ENCODE results near the gene MFSD12.
A peak's percentile ranks its signal among the peaks of the same experiment; 100 is the strongest.

Gene MFSD12

GRCh38 chr19:3580156-3580934 is 23.0 kb upstream of the MFSD12 start:
- H3K27ac ChIP-seq = peak overlapping the region; percentile 73
- no peaks in the 10 kb centered on the region for H3K27me3 ChIP-seq (replicated peaks)
- TF ChIP-seq, protein P1, sequence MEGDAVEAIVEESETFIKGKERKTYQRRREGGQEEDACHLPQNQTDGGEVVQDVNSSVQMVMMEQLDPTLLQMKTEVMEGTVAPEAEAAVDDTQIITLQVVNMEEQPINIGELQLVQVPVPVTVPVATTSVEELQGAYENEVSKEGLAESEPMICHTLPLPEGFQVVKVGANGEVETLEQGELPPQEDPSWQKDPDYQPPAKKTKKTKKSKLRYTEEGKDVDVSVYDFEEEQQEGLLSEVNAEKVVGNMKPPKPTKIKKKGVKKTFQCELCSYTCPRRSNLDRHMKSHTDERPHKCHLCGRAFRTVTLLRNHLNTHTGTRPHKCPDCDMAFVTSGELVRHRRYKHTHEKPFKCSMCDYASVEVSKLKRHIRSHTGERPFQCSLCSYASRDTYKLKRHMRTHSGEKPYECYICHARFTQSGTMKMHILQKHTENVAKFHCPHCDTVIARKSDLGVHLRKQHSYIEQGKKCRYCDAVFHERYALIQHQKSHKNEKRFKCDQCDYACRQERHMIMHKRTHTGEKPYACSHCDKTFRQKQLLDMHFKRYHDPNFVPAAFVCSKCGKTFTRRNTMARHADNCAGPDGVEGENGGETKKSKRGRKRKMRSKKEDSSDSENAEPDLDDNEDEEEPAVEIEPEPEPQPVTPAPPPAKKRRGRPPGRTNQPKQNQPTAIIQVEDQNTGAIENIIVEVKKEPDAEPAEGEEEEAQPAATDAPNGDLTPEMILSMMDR (IDR thresholded peaks at IDR 0.05; ENCODE audit: low read depth, low read length, missing control alignments) = no peak
- no peak overlapping the region for H3K4me3 ChIP-seq (ENCODE audit: low read depth, low read length)
- peaks cover 9% of the 10 kb centered on the region for H3K36me3 ChIP-seq (replicated peaks)
- peak; percentile 94 for DNase-seq
- in situ Hi-C loops (cut with HindIII; ENCODE audit: low pct_ligation_motif_present, low sequenced_read_pairs) = no loop called here

GRCh38 chr19:3578390-3578789 is 21.0 kb upstream of the MFSD12 start:
- no peak overlapping the region for H3K27ac ChIP-seq
- no peak overlapping the region for H3K4me3 ChIP-seq (ENCODE audit: low read depth, low read length)
- in situ Hi-C loops (cut with HindIII; ENCODE audit: low pct_ligation_motif_present, low sequenced_read_pairs) = no loop called here
- peaks cover 14% of the 10 kb centered on the region for H3K36me3 ChIP-seq (replicated peaks)
- H3K27me3 ChIP-seq (replicated peaks) = no peaks in the 10 kb centered on the region
- DNase-seq = no peak
- TF ChIP-seq, protein P1 (IDR thresholded peaks at IDR 0.05; ENCODE audit: low read depth, low read length, missing control alignments) = no peak

DNA sequence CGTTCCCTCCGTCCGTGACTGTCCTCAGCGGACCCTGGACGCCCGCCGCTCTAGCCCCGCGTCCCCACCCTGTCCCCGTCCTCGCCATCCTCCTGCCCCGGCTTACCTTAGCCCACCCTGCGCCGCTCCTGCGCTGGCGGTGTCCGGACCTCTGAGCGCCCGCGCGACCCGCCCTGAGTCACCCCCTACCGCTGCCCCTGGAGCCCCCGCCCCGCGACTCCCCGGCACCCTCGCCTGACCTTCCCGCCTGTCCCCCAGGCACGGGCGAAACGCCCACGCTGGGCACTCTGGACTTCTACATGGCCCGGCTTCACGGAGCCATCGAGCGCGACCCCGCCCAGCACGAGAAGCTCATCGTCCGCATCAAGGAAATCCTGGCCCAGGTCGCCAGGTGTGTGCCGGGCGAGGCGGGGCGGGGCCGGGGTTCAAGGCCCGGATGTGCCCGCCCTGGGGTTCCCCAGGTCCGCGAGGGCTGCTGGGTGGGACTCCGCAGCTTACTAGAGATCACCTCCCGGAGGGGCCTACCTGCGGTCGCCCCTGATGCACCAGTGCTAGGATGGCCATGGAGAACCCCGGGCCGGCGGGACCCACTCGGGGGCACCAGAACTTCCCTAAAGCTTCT is 20.4 kb upstream of the MFSD12 start:
- in situ Hi-C loops (cut with HindIII; ENCODE audit: low pct_ligation_motif_present, low sequenced_read_pairs) = no loop called here

GRCh38 chr19:3576696-3577443 is 19.5 kb upstream of the MFSD12 start:
- TF ChIP-seq, protein P1 (IDR thresholded peaks at IDR 0.05; ENCODE audit: low read depth, low read length, missing control alignments) = no peak
- Histone ChIP-seq H3K4me3 (ENCODE audit: low read depth, low read length) (peak overlapping the region; percentile 24), H3K36me3 (replicated peaks) (peaks cover 14% of the 10 kb centered on the region), H3K27ac (no peak overlapping the region), H3K27me3 (replicated peaks) (no peaks in the 10 kb centered on the region)
- no peak for DNase-seq
- in situ Hi-C loops (cut with HindIII; ENCODE audit: low pct_ligation_motif_present, low sequenced_read_pairs) = no loop called here

More for the DNA sequence above, 20.4 kb upstream of the MFSD12 start:
- H3K4me3 ChIP-seq (ENCODE audit: low read depth, low read length) = no peak overlapping the region
- DNase-seq = no peak
- peaks cover 14% of the 10 kb centered on the region for H3K36me3 ChIP-seq (replicated peaks)
- no peak overlapping the region for H3K27ac ChIP-seq
- no peaks in the 10 kb centered on the region for H3K27me3 ChIP-seq (replicated peaks)
- TF ChIP-seq, protein P1 (IDR thresholded peaks at IDR 0.05; ENCODE audit: low read depth, low read length, missing control alignments) = no peak

DNA sequence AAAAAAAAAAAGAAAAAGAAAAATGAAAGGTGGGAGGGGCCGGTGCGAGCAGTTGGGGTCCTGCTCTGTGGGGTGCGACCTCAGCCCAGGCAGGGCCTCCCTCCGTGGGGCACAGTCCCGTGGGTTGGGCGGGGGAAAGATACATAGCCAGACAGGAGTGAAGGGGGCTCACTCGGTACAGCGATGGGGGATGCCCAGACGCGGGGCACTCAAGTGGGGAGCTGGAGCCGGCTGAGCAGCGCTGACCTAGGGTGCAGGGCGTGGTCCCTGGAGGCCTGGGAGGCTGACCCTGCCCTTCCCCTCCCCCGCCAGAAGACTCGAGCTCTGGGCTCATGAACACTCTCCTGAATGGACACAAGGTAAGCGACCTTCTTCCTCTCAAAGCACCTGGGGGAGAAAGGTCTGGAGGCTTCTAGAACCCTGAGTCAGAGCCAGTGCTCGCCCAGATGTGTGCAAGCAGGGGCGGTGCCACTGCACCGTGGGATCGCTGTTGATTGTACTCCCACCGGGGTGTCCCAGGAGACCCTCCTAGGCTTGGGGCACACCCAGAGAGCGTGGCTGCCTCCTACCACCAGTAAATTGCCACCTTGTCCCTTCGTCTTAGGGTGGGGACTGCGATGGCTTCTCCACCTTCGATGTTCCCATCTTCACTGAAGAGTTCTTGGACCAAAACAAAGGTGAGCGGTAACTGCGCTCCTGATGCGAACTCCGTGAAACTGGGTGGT is 18.7 kb upstream of the MFSD12 start:
- peaks cover 14% of the 10 kb centered on the region for H3K36me3 ChIP-seq (replicated peaks)
- in situ Hi-C loops (cut with HindIII; ENCODE audit: low pct_ligation_motif_present, low sequenced_read_pairs) = no loop called here
- H3K4me3 ChIP-seq (ENCODE audit: low read depth, low read length) = peak overlapping the region; percentile 24
- DNase-seq = no peak
- H3K27ac ChIP-seq = no peak overlapping the region
- TF ChIP-seq, protein P1 (IDR thresholded peaks at IDR 0.05; ENCODE audit: low read depth, low read length, missing control alignments) = no peak
- no peaks in the 10 kb centered on the region for H3K27me3 ChIP-seq (replicated peaks)
